ENCODE measurements around the gene WDR7. TPM values are rescaled to one million over a fixed set of nuclear protein-coding genes. Genes with fewer than 3 reads are reported as not detected.

WDR7 gene
- total RNA-seq, 6 donors from 2014 or later, result 17.8 to 58.7 (median 26.7) TPM

- TF ChIP-seq CTCF (IDR thresholded peaks at IDR 0.05) (no peak), POLR2A (IDR thresholded peaks at IDR 0.05) (no peak), POLR2AphosphoS5 (IDR thresholded peaks at IDR 0.05) (no peak), EP300 (IDR thresholded peaks at IDR 0.05) (no peak)
- no peak overlapping the region for H3K4me3 ChIP-seq
- no peak for ATAC-seq (ENCODE audit: low FRiP score in 2 of 2)
- no peaks in the 10 kb centered on the region for H3K27me3 ChIP-seq
- H3K27ac ChIP-seq, result no peak overlapping the region
- H3K4me1 ChIP-seq, result no peaks in the 10 kb centered on the region
- no peaks in the 10 kb centered on the region for H3K9me3 ChIP-seq
- peaks cover 0 to 22% (median 0%) of the 10 kb centered on the region in 4 donors for H3K36me3 ChIP-seq
- 89 to 90% methylated on average over 3 of the region's 3 CpGs for WGBS, 2 donors
- no peak for DNase-seq
These were observed 77.6 kb downstream of the WDR7 start for GRCh38 chr18:56728741-56729140.

- DNase-seq (no peak), ATAC-seq (ENCODE audit: low FRiP score in 2 of 2) (no peak)
- TF ChIP-seq POLR2AphosphoS5 (IDR thresholded peaks at IDR 0.05) (no peak), POLR2A (IDR thresholded peaks at IDR 0.05) (no peak), EP300 (IDR thresholded peaks at IDR 0.05) (no peak), CTCF (IDR thresholded peaks at IDR 0.05) (no peak)
- H3K36me3 ChIP-seq, result peaks cover 0 to 3% (median 0%) of the 10 kb centered on the region in 4 donors
- H3K27ac ChIP-seq, result no peak overlapping the region
- H3K4me3 ChIP-seq, result no peak overlapping the region
- H3K9me3 ChIP-seq, result no peaks in the 10 kb centered on the region
- WGBS, 2 donors, result 91 to 96% methylated on average over 5 of the region's 5 CpGs
- H3K27me3 ChIP-seq, result no peaks in the 10 kb centered on the region
- H3K4me1 ChIP-seq, result no peaks in the 10 kb centered on the region
These were observed 87.0 kb downstream of the WDR7 start for GRCh38 chr18:56738184-56738583.

GRCh38 chr18:56739731-56740130, 88.6 kb downstream of the WDR7 start:
- ATAC-seq (ENCODE audit: low FRiP score in 2 of 2), result no peak
- Histone ChIP-seq H3K4me3 (no peak overlapping the region), H3K9me3 (no peaks in the 10 kb centered on the region), H3K27ac (no peak overlapping the region), H3K36me3 (no peaks in the 10 kb centered on the region), H3K4me1 (no peaks in the 10 kb centered on the region), H3K27me3 (no peaks in the 10 kb centered on the region)
- 95 to 99% methylated on average over 2 of the region's 2 CpGs for WGBS, 2 donors
- DNase-seq, result no peak
- no peak for TF ChIP-seq POLR2A (IDR thresholded peaks at IDR 0.05)
- TF ChIP-seq EP300 (IDR thresholded peaks at IDR 0.05), result no peak
- TF ChIP-seq CTCF (IDR thresholded peaks at IDR 0.05), result no peak

GRCh38 chr18:56740645-56741044, 89.5 kb downstream of the WDR7 start:
- H3K4me3 ChIP-seq, result no peak overlapping the region
- no peak overlapping the region for H3K27ac ChIP-seq
- no peaks in the 10 kb centered on the region for H3K4me1 ChIP-seq
- 90 to 92% methylated on average over 1 of the region's 1 CpG for WGBS, 2 donors
- no peak for ATAC-seq (ENCODE audit: low FRiP score in 2 of 2)
- no peaks in the 10 kb centered on the region for H3K27me3 ChIP-seq
- TF ChIP-seq CTCF (IDR thresholded peaks at IDR 0.05) (no peak), EP300 (IDR thresholded peaks at IDR 0.05) (no peak), POLR2A (IDR thresholded peaks at IDR 0.05) (no peak), POLR2AphosphoS5 (IDR thresholded peaks at IDR 0.05) (no peak)
- no peak for DNase-seq
- no peaks in the 10 kb centered on the region for H3K36me3 ChIP-seq
- H3K9me3 ChIP-seq, result no peaks in the 10 kb centered on the region

GRCh38 chr18:56741685-56742084, 90.5 kb downstream of the WDR7 start:
- Histone ChIP-seq H3K4me3 (no peak overlapping the region), H3K27ac (no peak overlapping the region), H3K4me1 (no peaks in the 10 kb centered on the region), H3K9me3 (no peaks in the 10 kb centered on the region), H3K36me3 (no peaks in the 10 kb centered on the region), H3K27me3 (no peaks in the 10 kb centered on the region)
- DNase-seq (no peak), ATAC-seq (ENCODE audit: low FRiP score in 2 of 2) (no peak)
- TF ChIP-seq POLR2AphosphoS5 (IDR thresholded peaks at IDR 0.05) (no peak), CTCF (IDR thresholded peaks at IDR 0.05) (no peak), POLR2A (IDR thresholded peaks at IDR 0.05) (no peak), EP300 (IDR thresholded peaks at IDR 0.05) (no peak)
- WGBS, 2 donors, result 87 to 94% methylated on average over 1 of the region's 1 CpG
